GM18520 (cell line): ENCODE data around the gene CREB3L4.

Source experiments
- ATAC-seq: cut with Tn5 transposase; IDR thresholded peaks from one replicate; pipeline ENCODE4 v1.9.1; 2021; ENCODE audit not compliant: unreplicated experiment

CREB3L4 gene

GRCh38 chr1:153967107-153967999, at the start of gene CREB3L4:
CREB3L4 (plus strand) TSS chr1:153967902; CDS start chr1:153968526, 624 bp downstream.
- peak; percentile 69 for ATAC-seq

- ATAC-seq: no peak
Measured at GRCh38 chr1:153919876-153920852, 47.5 kb upstream of the CREB3L4 start.

GRCh38 chr1:153921080-153921802, 46.5 kb upstream of the CREB3L4 start:
- no peak for ATAC-seq

GRCh38 chr1:153921803-153922075, 46.0 kb upstream of the CREB3L4 start:
- ATAC-seq: no peak

- ATAC-seq: peak; percentile 5
Measured at GRCh38 chr1:153922076-153922971, 45.4 kb upstream of the CREB3L4 start.

GRCh38 chr1:153922972-153923925, 44.5 kb upstream of the CREB3L4 start, which contains the start of gene GATAD2B:
GATAD2B (minus strand) TSS chr1:153922972; CDS start chr1:153828347, 94,625 bp downstream.
- peak; percentile 95 for ATAC-seq

- no peak for ATAC-seq
Measured at GRCh38 chr1:153926405-153926804, 41.3 kb upstream of the CREB3L4 start.

- ATAC-seq: no peak
Measured at GRCh38 chr1:153928245-153928644, 39.5 kb upstream of the CREB3L4 start.

- ATAC-seq: no peak
Measured at GRCh38 chr1:153928791-153929341, 38.8 kb upstream of the CREB3L4 start.

GRCh38 chr1:153929426-153929825, 38.3 kb upstream of the CREB3L4 start:
- ATAC-seq: no peak

GRCh38 chr1:153929981-153930948, 37.4 kb upstream of the CREB3L4 start:
- ATAC-seq: no peak

- no peak for ATAC-seq
Measured at GRCh38 chr1:153932156-153933131, 35.3 kb upstream of the CREB3L4 start.

GRCh38 chr1:153933430-153933829, 34.3 kb upstream of the CREB3L4 start:
- ATAC-seq: no peak

GRCh38 chr1:153933955-153934354, 33.7 kb upstream of the CREB3L4 start:
- no peak for ATAC-seq

- ATAC-seq: no peak
Measured at GRCh38 chr1:153934746-153935145, 33.0 kb upstream of the CREB3L4 start.
